ENCODE results near the gene SRP14. TPM values are rescaled to one million over a fixed set of nuclear protein-coding genes. Genes with fewer than 3 reads are reported as not detected.

The SRP14 gene
- total and polyA plus RNA-seq, 12 donors = 173 to 989 (median 333) TPM

DNA sequence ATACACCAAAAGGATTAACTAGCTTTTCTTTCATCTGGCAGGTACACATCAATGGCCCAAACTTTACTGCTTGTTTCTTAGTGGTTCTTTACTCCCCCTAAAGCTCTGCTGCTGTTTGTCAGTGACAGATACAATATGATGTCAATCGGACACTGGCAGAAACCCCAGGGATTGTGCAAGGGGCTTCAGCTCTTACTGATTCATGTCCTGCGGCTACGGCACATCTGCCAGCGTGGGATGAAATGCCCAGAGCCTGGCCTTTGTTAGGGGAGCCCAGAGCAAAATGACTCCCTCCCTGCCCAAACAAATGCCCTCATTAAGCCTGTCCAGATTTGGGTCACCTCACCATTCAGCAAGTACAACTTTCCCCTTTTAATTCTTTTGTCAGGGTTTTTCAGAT is 28.3 kb downstream of the SRP14 start:
- intact Hi-C loops (cut with DNase I) = no loop called here
- peak in 3 of 7 donors; percentile 16 to 77 (median 26) for DNase-seq
- Histone ChIP-seq H3K4me3 (no peak overlapping the region), H3K36me3 (replicated peaks in 1 of 2) (peaks cover 0 to 59% of the 10 kb centered on the region in 2 donors), H3K27ac (no peak overlapping the region), H3K9me3 (replicated peaks in 1 of 3) (peaks cover 0 to 7% (median 0%) of the 10 kb centered on the region in 3 donors), H3K4me1 (replicated peaks in 1 of 2) (no peaks in the 10 kb centered on the region), H3K27me3 (no peaks in the 10 kb centered on the region)
- WGBS, 4 donors = 70 to 92% (median 80%) methylated on average over 2 to 4 of the region's 4 CpGs
- TF ChIP-seq CTCF (IDR thresholded peaks at IDR 0.05) (no peak), POLR2A (IDR thresholded peaks at IDR 0.05) (no peak)

GRCh38 chr15:40008061-40008765 is 30.8 kb downstream of the SRP14 start:
- TF ChIP-seq CTCF (IDR thresholded peaks at IDR 0.05) = no peak
- TF ChIP-seq POLR2A (IDR thresholded peaks at IDR 0.05) = no peak
- DNase-seq = no peak
- Histone ChIP-seq H3K27ac (no peak overlapping the region), H3K36me3 (replicated peaks in 1 of 2) (peaks cover 0 to 65% of the 10 kb centered on the region in 2 donors), H3K4me3 (no peak overlapping the region), H3K9me3 (replicated peaks in 1 of 3) (no peaks in the 10 kb centered on the region), H3K27me3 (no peaks in the 10 kb centered on the region), H3K4me1 (replicated peaks in 1 of 2) (no peaks in the 10 kb centered on the region)
- intact Hi-C loops (cut with DNase I) = no loop called here
- 81 to 85% (median 83%) methylated on average over 3 of the region's 3 CpGs for WGBS, 4 donors

DNA sequence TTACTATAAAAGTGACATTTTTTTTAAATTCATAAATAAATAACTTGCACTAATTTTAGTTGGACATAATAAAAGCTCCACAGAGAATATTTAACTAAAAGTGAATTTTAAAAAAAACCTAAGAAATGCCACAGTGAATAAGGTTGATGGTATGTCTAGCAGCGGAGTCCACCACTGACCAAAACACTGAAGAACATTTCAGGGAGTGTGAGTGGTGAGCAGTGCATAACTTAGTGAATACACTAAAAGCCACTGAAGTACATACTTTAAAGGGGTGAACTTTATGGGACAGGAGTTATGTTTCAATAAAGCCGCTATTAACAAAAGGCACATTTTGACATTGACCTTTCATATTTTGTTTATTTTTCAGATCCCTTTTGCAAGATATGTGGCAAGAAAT is 32.3 kb downstream of the SRP14 start:
- intact Hi-C loops (cut with DNase I) = no loop called here
- no peak overlapping the region for H3K4me3 ChIP-seq
- TF ChIP-seq POLR2A (IDR thresholded peaks at IDR 0.05) (no peak), CTCF (IDR thresholded peaks at IDR 0.05) (no peak)
- peaks cover 0 to 66% of the 10 kb centered on the region in 2 donors for H3K36me3 ChIP-seq (replicated peaks in 1 of 2)
- H3K27ac ChIP-seq = no peak overlapping the region
- WGBS, 4 donors = 90 to 100% (median 93%) methylated on average over 2 of the region's 2 CpGs
- H3K9me3 ChIP-seq (replicated peaks in 1 of 3) = no peaks in the 10 kb centered on the region
- DNase-seq = no peak
- no peaks in the 10 kb centered on the region for H3K4me1 ChIP-seq (replicated peaks in 1 of 2)
- no peaks in the 10 kb centered on the region for H3K27me3 ChIP-seq

DNA sequence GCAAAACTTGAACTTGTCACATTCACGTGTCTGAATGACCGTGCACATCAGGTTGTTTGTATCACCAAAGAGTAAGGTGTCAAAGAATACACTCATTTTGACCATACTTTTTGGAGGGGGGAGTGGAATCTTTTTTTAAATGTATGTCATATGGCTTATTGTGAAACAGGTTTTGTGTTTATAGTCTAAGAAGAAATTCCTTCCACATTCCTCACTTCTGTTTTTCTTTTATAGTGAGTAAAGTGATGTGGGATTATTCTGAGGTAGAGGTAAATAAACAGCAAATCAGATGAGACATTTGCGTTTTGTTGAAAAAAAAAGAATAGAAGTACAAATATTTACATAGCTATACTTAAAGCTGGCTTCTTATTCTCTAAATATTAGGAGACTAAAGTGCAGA is 33.0 kb downstream of the SRP14 start:
- H3K27me3 ChIP-seq = no peaks in the 10 kb centered on the region
- WGBS, 4 donors = 89 to 93% (median 91%) methylated on average over 3 of the region's 3 CpGs
- H3K9me3 ChIP-seq (replicated peaks in 1 of 3) = no peaks in the 10 kb centered on the region
- intact Hi-C loops (cut with DNase I) = no loop called here
- no peak overlapping the region for H3K27ac ChIP-seq
- no peak overlapping the region for H3K4me3 ChIP-seq
- TF ChIP-seq CTCF (IDR thresholded peaks at IDR 0.05) (no peak), POLR2A (IDR thresholded peaks at IDR 0.05) (no peak)
- H3K36me3 ChIP-seq (replicated peaks in 1 of 2) = peaks cover 0 to 67% of the 10 kb centered on the region in 2 donors
- no peak for DNase-seq
- H3K4me1 ChIP-seq (replicated peaks in 1 of 2) = no peaks in the 10 kb centered on the region

Measured in adrenal gland (tissue), 12 donors.